ENCODE data around the gene RAB26. TPM values are rescaled to one million over a fixed set of nuclear protein-coding genes. Genes with fewer than 3 reads are reported as not detected.

The RAB26 gene
- total and polyA plus RNA-seq, 2 experiments from 2014 or later, result 4.1 to 8.7 TPM

DNA sequence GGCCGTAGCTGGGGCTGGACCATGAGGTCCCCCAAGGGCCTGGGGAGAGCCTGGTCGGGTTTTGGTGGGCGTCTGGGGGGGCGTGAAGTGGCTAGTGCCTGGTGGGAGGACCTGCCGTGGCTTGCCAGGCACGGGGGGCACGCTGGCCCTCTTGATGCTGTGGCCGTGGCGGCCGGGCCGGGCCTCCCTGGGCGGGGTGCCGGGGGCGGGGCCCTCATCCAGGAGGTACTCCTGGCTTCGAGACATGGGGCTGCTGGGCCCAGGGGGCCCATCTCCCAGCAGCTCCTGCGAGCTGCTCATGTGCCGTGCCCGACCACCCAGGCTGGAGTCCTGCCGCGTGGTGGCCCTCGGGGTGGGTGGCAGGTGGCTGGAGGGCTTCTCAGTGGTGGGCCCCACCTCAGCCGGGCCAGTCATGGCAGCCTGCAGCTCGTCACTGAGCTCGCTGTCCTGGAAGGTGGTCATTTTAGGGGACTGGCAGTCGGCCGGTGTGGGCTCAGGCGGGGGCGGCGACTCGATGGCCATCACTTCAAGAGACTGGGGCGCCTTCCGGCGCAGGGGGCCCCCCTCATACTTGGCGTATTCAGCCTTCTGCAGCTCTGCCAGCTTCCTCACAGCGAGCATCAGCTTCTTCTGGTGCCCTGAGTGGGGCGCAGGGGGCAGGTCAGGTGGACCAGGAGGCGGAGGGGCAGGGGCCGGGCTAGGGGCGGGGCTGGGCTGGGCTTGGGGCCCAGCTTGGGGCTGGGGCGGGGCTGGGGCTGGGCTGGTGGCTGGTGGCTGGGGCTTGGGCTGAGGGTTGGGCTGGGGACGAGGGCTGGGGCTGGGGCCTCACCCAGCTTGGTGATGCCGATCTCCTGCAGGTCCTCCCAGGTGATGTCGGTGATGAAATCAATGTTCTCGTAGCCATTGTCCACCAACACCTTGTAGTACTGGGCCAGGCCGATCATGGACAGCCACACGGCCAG, 32.8 kb downstream of the RAB26 start:
- Mint-ChIP-seq H3K9me3 (no peaks in the 10 kb centered on the region), H3K36me3 (ENCODE audit: low read depth) (peaks cover 5% of the 10 kb centered on the region), H3K27ac (no peak overlapping the region), H3K27me3 (ENCODE audit: insufficient read depth, low read depth, poor library complexity) (peaks cover 21% of the 10 kb centered on the region), H3K4me1 (peaks cover 6% of the 10 kb centered on the region), H3K4me3 (no peak overlapping the region)
- H3K27me3 ChIP-seq (ENCODE audit: insufficient read depth), result no peaks in the 10 kb centered on the region
- H3F3A ChIP-seq (replicated peaks; ENCODE audit: low read depth), result 0 out of 2 replicates have a peak, but pooled peaks cover 10% of the 10 kb centered on the region
- H2AFZ ChIP-seq, result no peak overlapping the region
- ATAC-seq, result peak; percentile 38
- no peaks in the 10 kb centered on the region for H3K79me2 ChIP-seq (replicated peaks; ENCODE audit: insufficient read depth)
- DNase-seq (ENCODE audit: low spot score), result peak; percentile 51
- no peaks in the 10 kb centered on the region for H3K9me2 ChIP-seq (ENCODE audit: insufficient read depth)
- no peak overlapping the region for H3K27ac ChIP-seq (ENCODE audit: low read depth)
- no peaks in the 10 kb centered on the region; the same call in 1 of the 2 replicates for H4K20me1 ChIP-seq (replicated peaks; ENCODE audit: insufficient read depth)
- H3K4me2 ChIP-seq, result no peak overlapping the region
- TF ChIP-seq, protein P1, sequence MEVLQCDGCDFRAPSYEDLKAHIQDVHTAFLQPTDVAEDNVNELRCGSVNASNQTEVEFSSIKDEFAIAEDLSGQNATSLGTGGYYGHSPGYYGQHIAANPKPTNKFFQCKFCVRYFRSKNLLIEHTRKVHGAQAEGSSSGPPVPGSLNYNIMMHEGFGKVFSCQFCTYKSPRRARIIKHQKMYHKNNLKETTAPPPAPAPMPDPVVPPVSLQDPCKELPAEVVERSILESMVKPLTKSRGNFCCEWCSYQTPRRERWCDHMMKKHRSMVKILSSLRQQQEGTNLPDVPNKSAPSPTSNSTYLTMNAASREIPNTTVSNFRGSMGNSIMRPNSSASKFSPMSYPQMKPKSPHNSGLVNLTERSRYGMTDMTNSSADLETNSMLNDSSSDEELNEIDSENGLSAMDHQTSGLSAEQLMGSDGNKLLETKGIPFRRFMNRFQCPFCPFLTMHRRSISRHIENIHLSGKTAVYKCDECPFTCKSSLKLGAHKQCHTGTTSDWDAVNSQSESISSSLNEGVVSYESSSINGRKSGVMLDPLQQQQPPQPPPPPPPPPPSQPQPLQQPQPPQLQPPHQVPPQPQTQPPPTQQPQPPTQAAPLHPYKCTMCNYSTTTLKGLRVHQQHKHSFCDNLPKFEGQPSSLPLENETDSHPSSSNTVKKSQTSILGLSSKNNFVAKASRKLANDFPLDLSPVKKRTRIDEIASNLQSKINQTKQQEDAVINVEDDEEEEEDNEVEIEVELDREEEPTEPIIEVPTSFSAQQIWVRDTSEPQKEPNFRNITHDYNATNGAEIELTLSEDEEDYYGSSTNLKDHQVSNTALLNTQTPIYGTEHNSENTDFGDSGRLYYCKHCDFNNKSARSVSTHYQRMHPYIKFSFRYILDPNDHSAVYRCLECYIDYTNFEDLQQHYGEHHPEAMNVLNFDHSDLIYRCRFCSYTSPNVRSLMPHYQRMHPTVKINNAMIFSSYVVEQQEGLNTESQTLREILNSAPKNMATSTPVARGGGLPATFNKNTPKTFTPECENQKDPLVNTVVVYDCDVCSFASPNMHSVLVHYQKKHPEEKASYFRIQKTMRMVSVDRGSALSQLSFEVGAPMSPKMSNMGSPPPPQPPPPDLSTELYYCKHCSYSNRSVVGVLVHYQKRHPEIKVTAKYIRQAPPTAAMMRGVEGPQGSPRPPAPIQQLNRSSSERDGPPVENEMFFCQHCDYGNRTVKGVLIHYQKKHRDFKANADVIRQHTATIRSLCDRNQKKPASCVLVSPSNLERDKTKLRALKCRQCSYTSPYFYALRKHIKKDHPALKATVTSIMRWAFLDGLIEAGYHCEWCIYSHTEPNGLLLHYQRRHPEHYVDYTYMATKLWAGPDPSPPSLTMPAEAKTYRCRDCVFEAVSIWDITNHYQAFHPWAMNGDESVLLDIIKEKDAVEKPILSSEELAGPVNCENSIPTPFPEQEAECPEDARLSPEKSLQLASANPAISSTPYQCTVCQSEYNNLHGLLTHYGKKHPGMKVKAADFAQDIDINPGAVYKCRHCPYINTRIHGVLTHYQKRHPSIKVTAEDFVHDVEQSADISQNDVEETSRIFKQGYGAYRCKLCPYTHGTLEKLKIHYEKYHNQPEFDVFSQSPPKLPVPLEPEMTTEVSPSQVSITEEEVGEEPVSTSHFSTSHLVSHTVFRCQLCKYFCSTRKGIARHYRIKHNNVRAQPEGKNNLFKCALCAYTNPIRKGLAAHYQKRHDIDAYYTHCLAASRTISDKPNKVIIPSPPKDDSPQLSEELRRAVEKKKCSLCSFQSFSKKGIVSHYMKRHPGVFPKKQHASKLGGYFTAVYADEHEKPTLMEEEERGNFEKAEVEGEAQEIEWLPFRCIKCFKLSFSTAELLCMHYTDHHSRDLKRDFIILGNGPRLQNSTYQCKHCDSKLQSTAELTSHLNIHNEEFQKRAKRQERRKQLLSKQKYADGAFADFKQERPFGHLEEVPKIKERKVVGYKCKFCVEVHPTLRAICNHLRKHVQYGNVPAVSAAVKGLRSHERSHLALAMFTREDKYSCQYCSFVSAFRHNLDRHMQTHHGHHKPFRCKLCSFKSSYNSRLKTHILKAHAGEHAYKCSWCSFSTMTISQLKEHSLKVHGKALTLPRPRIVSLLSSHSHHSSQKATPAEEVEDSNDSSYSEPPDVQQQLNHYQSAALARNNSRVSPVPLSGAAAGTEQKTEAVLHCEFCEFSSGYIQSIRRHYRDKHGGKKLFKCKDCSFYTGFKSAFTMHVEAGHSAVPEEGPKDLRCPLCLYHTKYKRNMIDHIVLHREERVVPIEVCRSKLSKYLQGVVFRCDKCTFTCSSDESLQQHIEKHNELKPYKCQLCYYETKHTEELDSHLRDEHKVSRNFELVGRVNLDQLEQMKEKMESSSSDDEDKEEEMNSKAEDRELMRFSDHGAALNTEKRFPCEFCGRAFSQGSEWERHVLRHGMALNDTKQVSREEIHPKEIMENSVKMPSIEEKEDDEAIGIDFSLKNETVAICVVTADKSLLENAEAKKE (CRISPR knock-in tag; IDR thresholded peaks at IDR 0.05), result no peak
- TF ChIP-seq POLR2AphosphoS5 (IDR thresholded peaks at IDR 0.05; ENCODE audit: low read depth) (no peak), CREB1 (CRISPR knock-in tag; IDR thresholded peaks at IDR 0.05; ENCODE audit: low read depth) (no peak), ZNF114 (CRISPR knock-in tag; IDR thresholded peaks at IDR 0.05) (no peak)
- H3K4me1 ChIP-seq (ENCODE audit: insufficient read depth), result no peaks in the 10 kb centered on the region
- H3K36me3 ChIP-seq (ENCODE audit: insufficient read depth), result no peaks in the 10 kb centered on the region
- no peak overlapping the region for H3K4me3 ChIP-seq

DNA sequence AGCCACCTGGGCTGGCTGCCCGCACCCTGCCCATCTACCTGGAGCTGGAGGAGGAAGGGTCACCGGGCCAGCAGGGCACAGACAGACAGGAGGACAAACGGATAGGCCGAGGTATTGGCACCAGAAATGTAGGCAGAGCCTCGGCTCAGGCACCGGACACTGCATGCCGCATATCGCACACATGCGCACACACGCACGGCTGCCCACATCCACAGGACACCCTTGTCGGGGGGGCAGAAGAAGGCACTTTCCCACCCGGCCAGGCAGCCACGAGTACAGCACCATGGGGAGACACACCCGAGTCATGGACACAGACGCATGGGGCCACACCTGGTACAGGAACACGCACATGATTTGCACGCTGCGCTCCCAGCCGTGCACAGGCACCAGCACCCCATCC, 33.5 kb downstream of the RAB26 start:
- no peak overlapping the region for H3K27ac Mint-ChIP-seq
- no peak for TF ChIP-seq EZH2 (IDR thresholded peaks at IDR 0.05; ENCODE audit: low read depth, unreplicated experiment)
- TF ChIP-seq, protein P2, sequence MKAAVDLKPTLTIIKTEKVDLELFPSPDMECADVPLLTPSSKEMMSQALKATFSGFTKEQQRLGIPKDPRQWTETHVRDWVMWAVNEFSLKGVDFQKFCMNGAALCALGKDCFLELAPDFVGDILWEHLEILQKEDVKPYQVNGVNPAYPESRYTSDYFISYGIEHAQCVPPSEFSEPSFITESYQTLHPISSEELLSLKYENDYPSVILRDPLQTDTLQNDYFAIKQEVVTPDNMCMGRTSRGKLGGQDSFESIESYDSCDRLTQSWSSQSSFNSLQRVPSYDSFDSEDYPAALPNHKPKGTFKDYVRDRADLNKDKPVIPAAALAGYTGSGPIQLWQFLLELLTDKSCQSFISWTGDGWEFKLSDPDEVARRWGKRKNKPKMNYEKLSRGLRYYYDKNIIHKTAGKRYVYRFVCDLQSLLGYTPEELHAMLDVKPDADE (IDR thresholded peaks at IDR 0.05), result no peak
- TF ChIP-seq EZH2phosphoT487 (IDR thresholded peaks at IDR 0.05; ENCODE audit: unreplicated experiment), result no peak
- no peak for TF ChIP-seq ZNF114 (CRISPR knock-in tag; IDR thresholded peaks at IDR 0.05)
- no peak for TF ChIP-seq STAT1 (IDR thresholded peaks at IDR 0.05; ENCODE audit: unreplicated experiment)
- no peak for TF ChIP-seq JUNB (IDR thresholded peaks at IDR 0.05; ENCODE audit: unreplicated experiment)
- no peak for TF ChIP-seq NANOG (IDR thresholded peaks at IDR 0.05; ENCODE audit: borderline replicate concordance)
- no peak for TF ChIP-seq POLR2AphosphoS5 (IDR thresholded peaks at IDR 0.05; ENCODE audit: low read depth)
- no peak for TF ChIP-seq CREB1 (CRISPR knock-in tag; IDR thresholded peaks at IDR 0.05; ENCODE audit: low read depth)

More for the DNA sequence above, 33.5 kb downstream of the RAB26 start:
- no peak overlapping the region for H3K27ac ChIP-seq (ENCODE audit: low read depth)
- H3F3A ChIP-seq (replicated peaks; ENCODE audit: low read depth), result 0 out of 2 replicates have a peak, but pooled peaks cover 8% of the 10 kb centered on the region
- no peak overlapping the region for H3K4me3 ChIP-seq
- Mint-ChIP-seq H3K36me3 (ENCODE audit: low read depth) (peaks cover 5% of the 10 kb centered on the region), H3K4me1 (peaks cover 6% of the 10 kb centered on the region), H3K4me3 (no peak overlapping the region; the same call in 2 of the 3 replicates), H3K27me3 (ENCODE audit: insufficient read depth, low read depth, poor library complexity) (peaks cover 22% of the 10 kb centered on the region), H3K9me3 (no peaks in the 10 kb centered on the region)
- no peak overlapping the region for H2AFZ ChIP-seq
- ATAC-seq, result no peak
- no peak for DNase-seq (ENCODE audit: low spot score)
- no peaks in the 10 kb centered on the region for H3K9me2 ChIP-seq (ENCODE audit: insufficient read depth)
- no peak overlapping the region for H3K4me2 ChIP-seq
- H3K79me2 ChIP-seq (replicated peaks; ENCODE audit: insufficient read depth), result no peaks in the 10 kb centered on the region
- H3K36me3 ChIP-seq (ENCODE audit: insufficient read depth), result no peaks in the 10 kb centered on the region
- no peaks in the 10 kb centered on the region; the same call in 1 of the 2 replicates for H4K20me1 ChIP-seq (replicated peaks; ENCODE audit: insufficient read depth)
- no peaks in the 10 kb centered on the region for H3K4me1 ChIP-seq (ENCODE audit: insufficient read depth)
- no peaks in the 10 kb centered on the region for H3K27me3 ChIP-seq (ENCODE audit: insufficient read depth)

Measured in GM23338 (cell line).